LNCAP (cell line): ENCODE data around the gene STAC.

Experiments
- CTCF ChIP-seq: fragments of 450-650 bp; IDR thresholded peaks from 2 replicates; pipeline ENCODE4 v1.5.1; 2017; ENCODE audit warnings: mild to moderate bottlenecking

The STAC gene

GRCh38 chr3:36591959-36592358 lies 211.7 kb downstream of the STAC start:
- no peak for TF ChIP-seq CTCF

GRCh38 chr3:36595511-36595910 lies 215.2 kb downstream of the STAC start:
- no peak for TF ChIP-seq CTCF

- TF ChIP-seq CTCF, result no peak
Measured at GRCh38 chr3:36596419-36596818, 216.1 kb downstream of the STAC start.

GRCh38 chr3:36597422-36597821 lies 217.1 kb downstream of the STAC start:
- TF ChIP-seq CTCF, result no peak
